Occipital lobe (tissue), 2 donors: ENCODE measurements around the gene IKZF3. TPM values are rescaled to one million over a fixed set of nuclear protein-coding genes. Genes with fewer than 3 reads are reported as not detected.
"Not testable (repeated sequence)": the region's sequence is repeated elsewhere in the genome, so short reads cannot be mapped to it uniquely, and the experiment has no call there.

ENCODE experiments used
- DNase-seq: peaks from one replicate; lab custom pipeline; 2025; lab: John Stamatoyannopoulos, UW
- total RNA-seq: library from RNA; depleted of rRNA; stranded (reverse); fragments of >200 nt; gene quantifications from one replicate; pipeline ENCODE4 v1.2.3, GENCODE V29; 2014

The IKZF3 gene
- total RNA-seq, 1 donor from 2014 or later, result 0.16 TPM

DNA sequence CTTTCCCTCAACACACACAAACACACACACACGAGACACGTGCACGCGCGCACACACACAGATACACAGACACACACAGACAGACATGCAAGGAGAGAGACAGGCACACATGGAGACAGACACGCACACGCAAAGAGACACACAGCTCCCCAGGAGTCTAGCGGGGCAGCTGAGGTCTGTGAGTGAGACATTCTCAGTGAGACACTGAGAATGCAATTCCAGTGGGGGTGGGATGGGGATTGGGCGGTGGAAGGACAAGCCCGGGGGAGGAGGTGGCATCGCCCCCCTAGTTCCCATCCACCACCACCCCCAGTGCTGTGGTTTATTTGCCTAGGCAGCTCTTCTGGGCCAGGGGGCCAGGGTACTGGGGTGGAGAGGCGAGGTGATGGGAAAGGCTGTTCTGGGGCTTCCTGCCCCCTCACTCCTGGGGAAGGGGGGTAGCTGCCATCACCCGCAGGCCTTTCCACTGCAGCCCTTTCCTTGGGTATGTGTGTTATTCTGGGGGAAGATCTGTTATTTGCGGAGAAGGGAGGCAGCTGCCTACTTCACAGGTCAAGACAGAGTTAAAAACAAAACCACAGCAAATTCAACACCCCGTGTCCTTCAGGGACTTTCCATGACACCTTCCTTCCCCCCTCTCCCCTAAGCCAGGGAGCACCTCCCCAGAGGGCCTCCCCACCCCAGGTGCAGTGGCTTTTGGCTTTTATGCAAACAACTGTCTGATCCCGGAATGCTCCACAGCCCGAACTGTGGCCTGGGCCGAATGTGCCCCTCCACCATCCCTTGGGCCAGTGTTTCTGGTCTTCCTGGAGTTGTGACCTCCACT, 108.3 kb downstream of the IKZF3 start:
- no peak for DNase-seq

DNA sequence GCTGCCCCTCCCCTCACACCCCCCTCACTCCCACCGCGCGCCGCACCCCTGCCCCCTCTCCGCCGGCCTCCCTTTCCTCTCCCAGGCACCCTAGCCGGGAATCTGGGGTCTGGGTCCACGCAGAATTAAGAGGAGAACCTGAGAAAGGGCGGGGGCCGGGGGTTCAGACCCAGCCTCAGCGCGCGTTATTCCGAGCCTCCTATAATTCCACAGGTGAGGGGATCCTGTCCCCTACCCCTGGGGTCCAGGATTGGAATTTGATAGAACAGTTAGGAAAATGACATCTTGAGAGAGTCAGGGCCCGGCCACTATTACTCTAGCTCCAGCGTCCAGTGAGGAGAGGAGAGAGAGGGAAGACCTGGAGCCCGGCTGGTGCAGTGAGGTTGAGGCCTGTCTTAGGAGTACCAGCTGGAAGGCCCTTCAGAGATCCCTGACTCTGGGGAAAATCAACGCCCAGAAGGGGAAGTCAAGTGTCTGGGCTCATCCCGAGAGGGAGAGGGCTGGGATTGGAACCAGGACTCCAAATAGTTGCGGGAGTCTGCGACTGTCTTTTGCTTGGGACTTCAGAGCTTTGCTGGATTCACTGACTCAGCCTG, 109.1 kb downstream of the IKZF3 start:
- no peak for DNase-seq

DNA sequence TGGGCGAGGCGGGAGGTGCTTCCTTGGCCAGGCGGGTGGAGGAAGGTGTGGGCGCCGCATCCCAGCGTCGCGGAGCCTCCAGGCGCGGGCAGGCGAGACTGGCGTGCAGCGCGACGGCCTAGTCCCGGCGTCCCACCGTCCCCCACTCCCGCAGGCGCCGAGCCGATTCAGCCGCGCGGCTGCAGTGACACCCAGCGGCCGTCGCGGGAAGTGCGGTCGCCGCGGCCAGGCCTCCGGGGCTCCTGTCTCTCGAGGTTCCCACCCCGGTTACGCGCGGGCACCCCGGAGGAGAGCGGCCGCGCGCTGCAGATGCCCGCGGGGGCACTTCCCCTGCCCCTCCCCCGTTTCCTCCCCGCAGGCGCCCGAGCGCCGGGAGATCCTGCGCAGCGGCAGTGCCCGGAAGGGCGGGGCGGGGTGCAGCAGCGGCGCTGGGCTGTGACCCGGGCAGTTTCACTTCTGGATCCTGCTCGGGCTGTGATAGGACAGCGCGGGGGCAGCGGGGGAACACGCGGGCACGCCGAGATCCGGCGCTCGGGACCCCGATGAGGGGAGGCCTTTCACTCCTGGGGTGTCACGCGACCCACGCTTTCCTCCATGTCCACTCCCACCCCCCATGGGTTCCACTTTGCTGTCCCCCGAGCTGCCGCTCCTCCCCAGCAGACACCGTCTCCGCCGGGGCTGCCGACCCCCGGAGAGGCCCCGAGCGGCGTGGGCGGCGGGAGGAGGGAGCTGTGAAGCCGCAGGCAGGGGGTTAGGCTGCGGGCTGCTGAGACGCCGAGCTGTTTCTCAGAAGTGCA, 109.8 kb downstream of the IKZF3 start:
- DNase-seq, result peak; percentile 77

DNA sequence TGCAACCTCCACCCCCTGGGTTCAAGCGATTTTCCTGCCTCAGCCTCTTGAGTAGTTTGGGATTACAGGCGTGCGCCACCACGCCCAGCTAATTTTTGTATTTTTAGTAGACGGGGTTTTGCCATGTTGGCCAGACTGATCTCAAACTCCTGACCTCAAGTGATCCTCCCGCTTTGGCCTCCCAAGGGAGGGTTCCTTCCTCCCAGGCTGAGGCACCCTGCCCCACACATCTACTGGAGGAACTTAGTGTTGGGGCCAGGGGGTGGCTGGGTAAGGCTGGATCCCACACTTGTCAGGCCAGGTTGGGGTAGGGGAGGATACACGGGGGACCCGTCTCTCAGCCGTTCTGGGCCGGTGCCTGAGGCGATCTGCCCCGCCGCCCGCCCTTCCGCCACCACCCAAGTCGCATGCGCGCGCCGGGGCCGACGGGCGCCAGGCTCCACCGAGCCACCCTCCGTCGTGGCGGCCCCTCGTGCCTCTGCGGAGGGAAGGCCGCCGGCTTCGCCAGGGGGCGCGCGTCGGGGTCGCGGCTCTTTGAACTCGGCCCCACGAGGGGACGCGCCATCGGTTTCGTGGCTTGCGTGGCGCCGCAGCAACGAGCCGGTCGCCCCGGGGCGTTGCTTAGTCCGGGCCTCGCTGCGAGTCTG, 110.5 kb downstream of the IKZF3 start:
- no peak for DNase-seq

DNA sequence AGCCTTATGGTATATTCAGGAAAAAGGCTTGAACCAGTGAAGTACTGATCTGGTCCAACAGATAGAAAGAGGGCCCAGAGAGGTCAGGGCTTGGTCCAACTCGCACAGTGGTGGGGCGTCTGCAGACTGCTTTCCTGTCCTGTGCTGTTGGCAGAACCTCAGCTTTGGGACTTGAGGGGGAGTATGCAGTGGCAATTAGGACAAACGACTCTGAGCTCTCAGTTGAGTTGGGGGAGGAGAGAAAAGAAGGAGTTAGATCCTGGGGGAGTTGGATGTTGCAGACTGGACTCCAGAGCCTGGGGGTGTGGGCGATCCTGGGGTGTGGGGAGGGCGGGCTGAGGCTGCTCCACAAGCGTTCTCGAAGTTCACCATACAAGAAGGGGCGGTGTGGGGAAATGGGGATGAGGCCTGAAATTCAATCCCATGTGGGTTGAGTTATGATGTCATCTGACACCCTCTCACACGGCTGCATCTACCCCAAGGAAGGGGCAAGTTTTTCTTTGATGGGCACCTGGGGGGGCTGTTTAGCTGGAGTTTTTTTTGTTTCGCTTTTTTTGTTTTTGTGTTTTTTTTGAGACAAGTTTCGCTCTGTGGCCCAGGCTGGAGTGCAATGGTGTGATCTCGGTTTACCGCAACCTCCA, 111.8 kb downstream of the IKZF3 start:
- no peak for DNase-seq

DNA sequence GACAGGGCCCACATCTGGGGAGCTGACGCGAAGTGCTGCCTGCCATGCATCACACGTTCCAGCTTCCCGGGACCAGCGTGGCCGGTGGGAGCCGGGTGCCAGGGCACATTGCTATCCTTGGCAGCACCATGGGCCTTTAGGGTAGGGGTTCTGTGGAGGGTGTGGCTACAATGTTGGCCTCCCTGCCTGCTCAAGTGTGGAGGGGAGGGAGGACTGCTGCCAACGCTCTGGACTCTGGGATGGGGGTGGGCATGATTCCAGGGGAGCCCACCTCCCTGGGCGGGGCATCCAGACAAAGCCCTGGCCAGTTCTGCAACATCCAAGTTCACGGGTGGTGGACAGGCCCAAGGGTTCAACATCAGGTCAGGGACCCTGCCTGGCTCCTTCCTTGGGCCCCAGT, 112.5 kb downstream of the IKZF3 start:
- no peak for DNase-seq

DNA sequence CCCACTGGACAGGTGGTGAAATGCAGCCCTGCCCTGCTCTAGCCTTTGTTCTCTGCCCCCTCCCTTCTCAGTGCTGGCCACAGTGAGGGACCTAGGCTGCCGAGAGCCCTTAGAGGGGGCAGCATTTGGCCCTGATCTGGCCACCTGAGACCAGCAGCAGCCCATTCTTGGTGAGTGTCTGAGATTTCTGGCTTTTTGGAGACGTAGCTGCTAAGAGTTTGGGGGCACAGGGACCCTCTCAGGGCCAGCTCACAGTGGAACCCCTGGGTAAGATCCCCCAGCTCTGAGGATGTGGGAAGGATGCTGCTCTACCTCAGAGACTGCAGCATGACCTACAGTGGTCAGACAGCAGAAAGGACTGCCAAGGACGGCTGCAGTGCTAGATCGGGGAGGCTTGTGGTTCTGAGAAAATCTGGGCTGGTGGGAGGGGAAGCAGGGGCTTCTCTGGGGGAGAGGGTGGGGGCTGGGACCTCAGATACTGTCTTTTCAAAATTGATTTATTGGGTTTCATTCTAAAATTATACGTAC, 113.0 kb downstream of the IKZF3 start:
- no peak for DNase-seq

DNA sequence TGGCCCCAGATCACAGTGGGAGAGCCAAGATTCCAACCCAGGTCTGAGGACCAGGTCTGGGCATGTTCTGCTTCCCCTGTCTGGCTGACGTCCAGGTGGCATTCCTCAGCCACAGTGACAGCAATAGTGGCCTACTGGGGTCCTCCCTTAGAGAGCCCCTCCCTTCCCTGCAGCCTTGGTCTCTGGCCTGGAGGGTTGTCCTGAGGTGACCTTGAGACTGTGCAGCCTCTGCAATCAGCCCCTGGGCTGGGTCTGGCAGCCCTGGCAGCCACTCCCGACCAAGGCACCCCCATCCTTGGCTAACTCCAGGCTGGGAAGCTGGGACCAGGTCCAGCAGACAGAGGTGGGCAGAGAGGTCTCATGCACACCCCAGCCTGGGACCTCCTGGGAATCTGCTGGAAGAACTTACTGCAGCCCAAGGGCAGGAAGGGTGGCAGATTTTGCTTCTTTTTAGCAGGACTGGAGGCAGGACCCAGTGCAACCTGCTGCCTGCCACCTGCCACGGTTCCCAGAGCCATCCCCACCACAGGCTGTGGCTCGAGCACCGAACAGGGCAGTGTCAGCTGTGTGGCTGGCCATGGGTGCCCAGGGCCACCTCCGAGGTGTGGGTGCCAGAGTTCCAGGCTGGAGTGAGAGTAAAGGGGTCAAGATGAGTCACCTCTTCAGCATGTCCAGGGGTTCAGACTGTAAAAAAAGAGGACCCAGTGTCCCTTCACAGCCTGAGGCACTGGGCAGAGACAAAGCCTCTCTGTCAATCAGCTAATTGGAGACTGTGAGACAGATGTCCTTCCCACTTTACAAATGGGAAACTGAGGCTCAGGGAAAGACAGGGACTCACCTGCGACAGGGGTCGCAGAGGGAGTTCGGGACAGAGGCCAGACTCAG, 113.7 kb downstream of the IKZF3 start:
- DNase-seq, result no peak

DNA sequence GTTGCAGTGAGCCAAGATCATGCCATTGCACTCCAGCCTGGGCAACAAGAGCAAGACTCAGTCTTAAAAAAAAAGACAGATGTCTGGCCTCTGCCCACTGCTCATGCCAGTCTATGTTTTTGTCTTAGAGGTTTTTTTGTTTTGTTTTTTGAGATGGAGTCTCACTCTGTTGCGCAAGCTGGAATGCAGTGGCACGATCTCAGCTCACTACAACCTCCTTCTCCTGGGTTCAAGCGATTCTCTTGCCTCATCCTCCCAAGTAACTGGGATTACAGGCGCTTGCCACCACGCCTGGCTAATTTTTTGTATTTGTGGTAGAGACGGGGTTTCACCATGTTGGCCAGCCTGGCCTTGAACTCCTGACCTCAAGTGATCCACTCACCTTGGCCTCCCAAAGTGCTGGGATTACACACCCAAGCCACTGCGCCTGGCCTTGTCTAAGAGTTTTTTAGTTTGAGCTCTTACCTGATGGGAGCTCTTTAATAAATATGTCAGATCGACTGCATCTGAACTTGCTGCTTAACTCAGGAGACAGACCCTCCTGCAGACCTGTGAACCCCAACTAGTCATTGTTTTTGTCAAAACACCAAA, 115.6 kb downstream of the IKZF3 start:
- DNase-seq, result not testable (repeated sequence)

DNA sequence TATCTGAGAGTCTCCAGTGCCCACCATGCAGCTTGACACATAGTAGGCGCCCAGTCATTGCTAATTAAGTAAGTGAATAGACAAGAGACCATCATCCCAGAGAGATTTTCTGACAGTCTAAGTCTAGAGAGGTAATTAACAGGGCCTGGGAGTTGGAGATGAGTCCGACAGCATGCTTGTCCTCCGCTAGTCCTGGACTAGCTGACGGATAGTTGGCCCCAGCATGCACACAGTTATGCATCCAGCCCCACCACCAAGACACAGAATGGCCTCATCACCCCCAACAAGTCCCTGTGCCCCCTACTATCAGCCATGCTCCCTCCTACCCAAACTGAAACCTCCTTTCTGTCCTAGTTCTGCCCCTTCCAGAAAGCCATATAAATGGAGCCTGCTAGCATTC, 116.4 kb downstream of the IKZF3 start:
- DNase-seq, result no peak

DNA sequence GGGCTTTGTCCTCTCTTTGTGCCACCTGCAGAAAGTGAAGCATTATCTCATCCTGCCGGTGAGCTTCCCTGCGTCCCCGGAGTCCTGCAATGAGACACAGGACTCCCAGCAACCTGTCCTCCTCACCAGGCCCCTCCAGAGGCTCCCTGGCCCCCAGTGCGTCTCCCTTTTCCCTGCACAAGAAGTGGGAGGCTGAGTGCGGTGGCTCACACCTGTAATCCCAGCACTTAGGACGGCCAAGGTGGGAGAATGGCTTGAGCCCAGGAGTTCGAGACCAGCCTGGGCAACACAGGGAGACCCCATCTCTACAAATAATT, 118.0 kb downstream of the IKZF3 start:
- no peak for DNase-seq

DNA sequence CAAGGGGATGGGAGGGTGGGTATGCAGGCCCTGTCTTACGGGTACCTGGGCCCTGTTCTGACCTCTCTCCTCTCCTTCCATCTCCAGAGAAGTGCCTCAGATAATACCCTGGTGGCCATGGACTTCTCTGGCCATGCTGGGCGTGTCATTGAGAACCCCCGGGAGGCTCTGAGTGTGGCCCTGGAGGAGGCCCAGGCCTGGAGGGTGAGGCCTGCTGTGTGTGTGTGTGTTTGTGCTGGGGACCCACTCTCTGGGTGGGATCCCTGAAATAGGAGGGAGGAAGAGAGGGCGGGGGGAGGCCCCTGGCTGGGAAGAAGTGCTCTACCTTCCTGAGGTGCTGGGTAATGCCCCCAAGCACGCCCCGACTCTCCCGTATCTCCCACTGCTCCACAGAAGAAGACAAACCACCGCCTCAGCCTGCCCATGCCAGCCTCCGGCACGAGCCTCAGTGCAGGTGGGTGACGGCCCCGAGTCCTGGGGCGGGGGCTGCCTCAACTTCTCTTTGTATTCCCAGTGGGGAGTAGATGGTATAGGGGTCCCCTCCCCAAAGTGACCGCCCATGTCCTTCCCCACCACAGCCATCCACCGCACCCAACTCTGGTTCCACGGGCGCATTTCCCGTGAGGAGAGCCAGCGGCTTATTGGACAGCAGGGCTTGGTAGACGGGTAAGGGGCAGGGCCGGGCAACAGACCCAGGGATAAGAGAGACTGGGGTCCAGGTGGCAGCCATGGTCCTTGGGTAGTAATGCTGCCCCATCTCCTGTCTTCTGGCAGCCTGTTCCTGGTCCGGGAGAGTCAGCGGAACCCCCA, 118.6 kb downstream of the IKZF3 start:
- DNase-seq, result no peak

DNA sequence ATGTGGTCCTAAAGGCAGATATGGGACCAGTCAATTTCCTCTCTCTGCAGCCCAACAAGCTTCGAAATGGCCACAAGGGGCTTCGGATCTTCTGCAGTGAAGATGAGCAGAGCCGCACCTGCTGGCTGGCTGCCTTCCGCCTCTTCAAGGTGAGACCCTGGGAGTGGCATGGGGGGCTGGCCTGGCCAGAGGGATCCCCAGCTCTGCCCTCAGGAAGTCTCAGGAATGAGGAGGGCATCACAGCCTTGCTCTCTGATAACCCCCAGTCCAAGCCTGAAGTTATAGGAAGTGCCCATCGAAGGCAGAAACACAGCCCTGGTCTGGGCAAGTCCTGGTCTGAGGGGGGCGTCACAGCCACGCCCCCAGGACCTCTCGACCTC, 119.3 kb downstream of the IKZF3 start:
- no peak for DNase-seq

DNA sequence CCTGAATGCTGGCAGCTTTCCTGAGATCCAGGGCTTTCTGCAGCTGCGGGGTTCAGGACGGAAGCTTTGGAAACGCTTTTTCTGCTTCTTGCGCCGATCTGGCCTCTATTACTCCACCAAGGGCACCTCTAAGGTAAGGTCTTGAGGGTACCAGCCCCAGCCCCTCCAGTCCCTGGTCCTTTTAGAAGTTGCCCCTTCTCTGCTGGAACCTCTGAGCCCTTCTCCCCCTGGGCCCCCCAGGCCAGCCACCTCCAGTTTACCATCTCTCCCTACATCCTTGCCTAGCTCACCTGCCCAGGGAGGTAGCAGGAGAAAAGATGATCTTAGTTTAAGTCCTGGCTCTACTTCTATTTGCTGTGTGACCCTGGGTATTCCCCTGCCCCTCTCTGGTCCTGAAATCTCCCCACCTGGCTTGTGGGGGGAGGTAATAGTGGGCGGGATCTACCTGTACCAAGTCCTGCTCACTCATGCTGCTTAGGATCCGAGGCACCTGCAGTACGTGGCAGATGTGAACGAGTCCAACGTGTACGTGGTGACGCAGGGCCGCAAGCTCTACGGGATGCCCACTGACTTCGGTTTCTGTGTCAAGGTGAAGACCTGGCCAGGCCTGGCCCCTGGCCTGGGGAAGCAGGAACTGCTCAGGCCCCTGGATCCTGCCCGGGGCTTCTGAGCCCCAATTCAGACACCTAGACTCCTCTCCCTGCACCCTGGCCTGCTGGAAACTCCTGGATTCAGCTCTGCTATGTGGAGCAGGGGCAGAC, 119.9 kb downstream of the IKZF3 start:
- DNase-seq, result no peak

DNA sequence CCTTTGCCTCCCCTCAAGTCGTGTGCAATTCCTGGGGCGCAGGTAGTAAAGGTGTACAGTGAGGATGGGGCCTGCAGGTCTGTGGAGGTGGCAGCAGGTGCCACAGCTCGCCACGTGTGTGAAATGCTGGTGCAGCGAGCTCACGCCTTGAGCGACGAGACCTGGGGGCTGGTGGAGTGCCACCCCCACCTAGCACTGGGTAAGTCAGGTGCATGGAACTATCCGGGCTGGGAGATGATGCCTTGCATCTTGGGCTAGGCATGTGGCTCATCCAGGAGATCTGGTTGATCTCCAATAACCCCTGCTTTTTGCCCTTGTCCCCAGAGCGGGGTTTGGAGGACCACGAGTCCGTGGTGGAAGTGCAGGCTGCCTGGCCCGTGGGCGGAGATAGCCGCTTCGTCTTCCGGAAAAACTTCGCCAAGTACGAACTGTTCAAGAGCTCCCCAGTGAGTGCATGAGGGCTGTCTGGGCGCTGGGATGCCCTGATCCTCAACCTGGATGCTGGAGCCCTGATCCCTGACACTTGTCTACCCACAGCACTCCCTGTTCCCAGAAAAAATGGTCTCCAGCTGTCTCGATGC, 121.2 kb downstream of the IKZF3 start:
- no peak for DNase-seq

DNA sequence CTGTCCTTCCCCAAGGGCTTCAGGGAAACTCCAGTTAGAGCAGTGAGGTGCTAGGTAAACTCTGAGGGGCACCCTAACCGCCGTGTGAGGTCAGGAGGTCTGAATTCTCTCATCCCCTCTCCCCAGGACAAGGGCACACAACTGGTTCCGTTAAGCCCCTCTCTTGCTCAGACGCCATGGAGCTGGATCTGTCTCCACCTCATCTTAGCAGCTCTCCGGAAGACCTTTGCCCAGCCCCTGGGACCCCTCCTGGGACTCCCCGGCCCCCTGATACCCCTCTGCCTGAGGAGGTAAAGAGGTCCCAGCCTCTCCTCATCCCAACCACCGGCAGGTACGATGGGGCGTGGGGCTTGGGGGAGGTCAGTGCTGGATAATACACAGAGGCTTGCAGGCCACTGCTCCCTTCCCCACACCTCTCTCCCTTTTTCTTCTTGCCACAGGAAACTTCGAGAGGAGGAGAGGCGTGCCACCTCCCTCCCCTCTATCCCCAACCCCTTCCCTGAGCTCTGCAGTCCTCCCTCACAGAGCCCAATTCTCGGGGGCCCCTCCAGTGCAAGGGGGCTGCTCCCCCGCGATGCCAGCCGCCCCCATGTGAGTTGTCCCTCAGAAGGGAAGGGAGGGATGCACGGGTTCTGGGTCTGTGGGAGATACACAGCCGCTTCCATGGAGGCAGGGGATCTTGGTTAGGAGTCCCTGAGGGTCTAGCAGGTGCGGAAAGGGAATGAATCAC, 121.8 kb downstream of the IKZF3 start:
- no peak for DNase-seq
